Panc1 (cell line): ENCODE data around the gene FAM240B.

Experiments
- POLR2AphosphoS5 ChIP-seq: IDR thresholded peaks from 2 replicates; pipeline ENCODE4 v1.6.1; 2012; ENCODE audit warnings: mild to moderate bottlenecking, low read depth, low read length, moderate library complexity
- REST ChIP-seq, 2 experiments: IDR thresholded peaks; 2 replicates each; pipeline ENCODE4 v1.6.1; 2011 to 2012; ENCODE audit warnings: low read depth in 2 of 2, control low read depth in 1 of 2, low read length in 1 of 2, mild to moderate bottlenecking in 1 of 2, moderate library complexity in 1 of 2; ENCODE audit not compliant: insufficient read depth in 1 of 2
- SIN3A ChIP-seq: IDR thresholded peaks from 2 replicates; pipeline ENCODE4 v1.6.1; 2012; ENCODE audit warnings: low read depth, mild to moderate bottlenecking, low read length, moderate library complexity, borderline replicate concordance; ENCODE audit not compliant: insufficient read depth
- TF ChIP-seq, protein P1 (sequence below): fragments of 450-650 bp; IDR thresholded peaks from 2 replicates; pipeline ENCODE4 v1.5.1; 2017; ENCODE audit warnings: mild to moderate bottlenecking

- TF ChIP-seq, protein P1, sequence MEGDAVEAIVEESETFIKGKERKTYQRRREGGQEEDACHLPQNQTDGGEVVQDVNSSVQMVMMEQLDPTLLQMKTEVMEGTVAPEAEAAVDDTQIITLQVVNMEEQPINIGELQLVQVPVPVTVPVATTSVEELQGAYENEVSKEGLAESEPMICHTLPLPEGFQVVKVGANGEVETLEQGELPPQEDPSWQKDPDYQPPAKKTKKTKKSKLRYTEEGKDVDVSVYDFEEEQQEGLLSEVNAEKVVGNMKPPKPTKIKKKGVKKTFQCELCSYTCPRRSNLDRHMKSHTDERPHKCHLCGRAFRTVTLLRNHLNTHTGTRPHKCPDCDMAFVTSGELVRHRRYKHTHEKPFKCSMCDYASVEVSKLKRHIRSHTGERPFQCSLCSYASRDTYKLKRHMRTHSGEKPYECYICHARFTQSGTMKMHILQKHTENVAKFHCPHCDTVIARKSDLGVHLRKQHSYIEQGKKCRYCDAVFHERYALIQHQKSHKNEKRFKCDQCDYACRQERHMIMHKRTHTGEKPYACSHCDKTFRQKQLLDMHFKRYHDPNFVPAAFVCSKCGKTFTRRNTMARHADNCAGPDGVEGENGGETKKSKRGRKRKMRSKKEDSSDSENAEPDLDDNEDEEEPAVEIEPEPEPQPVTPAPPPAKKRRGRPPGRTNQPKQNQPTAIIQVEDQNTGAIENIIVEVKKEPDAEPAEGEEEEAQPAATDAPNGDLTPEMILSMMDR: no peak
- no peak for TF ChIP-seq POLR2AphosphoS5
- no peak for TF ChIP-seq SIN3A
- no peak for TF ChIP-seq REST (IDR thresholded peaks at IDR 0.05; ENCODE audit: insufficient read depth in 1 of 2, low read depth in 2 of 2, low read length in 1 of 2)
These were observed 17.3 kb upstream of the FAM240B start for GRCh38 chr9:38737246-38737645.
